ENCODE results near the gene TBC1D1. TPM values are rescaled to one million over a fixed set of nuclear protein-coding genes. Genes with fewer than 3 reads are reported as not detected.

Gene TBC1D1
- total RNA-seq, 2 donors from 2014 or later = 23.3 to 28.7 TPM

DNA sequence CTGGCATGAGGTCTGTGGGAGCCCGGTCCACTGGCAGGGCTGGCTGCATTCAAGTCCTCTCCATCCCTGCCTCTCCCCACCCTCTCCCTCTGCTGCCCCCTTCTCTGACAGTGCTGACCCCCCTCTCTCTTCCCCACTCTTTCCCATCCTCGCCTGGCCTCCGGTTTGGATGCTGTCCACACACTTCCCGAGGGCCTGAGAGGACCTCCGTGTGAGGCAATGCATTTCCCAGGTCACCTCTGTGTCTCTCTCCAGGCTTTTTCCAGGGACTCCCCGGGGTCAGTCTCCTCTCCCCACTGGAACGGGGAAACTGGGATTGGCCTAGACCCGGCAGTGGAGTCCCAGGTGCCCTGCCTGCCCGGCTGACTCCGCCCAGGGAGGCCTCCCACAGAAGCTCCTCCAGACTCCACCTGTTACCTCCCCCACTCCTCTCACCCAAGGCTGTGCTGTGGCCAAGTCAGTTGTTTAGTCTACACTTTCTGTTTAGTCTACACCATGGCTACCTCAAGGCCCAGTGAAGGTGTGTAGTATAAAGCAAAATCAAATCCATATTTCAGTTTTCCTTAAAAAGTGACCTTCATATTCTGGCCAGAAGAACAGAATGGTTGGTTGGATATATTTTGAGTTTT lies 216.1 kb downstream of the TBC1D1 start:
- DNase-seq (no peak), ATAC-seq (no peak)
- Histone ChIP-seq H3K27me3 (no peaks in the 10 kb centered on the region), H3K27ac (no peak overlapping the region), H3K9me3 (no peaks in the 10 kb centered on the region), H3K36me3 (replicated peaks in 1 of 2; ENCODE audit: insufficient read depth in 1 of 2, low read depth in 2 of 2) (no peaks in the 10 kb centered on the region), H3K4me1 (peaks cover 15% of the 10 kb centered on the region), H3K4me3 (no peak overlapping the region)
- TF ChIP-seq, protein P1, sequence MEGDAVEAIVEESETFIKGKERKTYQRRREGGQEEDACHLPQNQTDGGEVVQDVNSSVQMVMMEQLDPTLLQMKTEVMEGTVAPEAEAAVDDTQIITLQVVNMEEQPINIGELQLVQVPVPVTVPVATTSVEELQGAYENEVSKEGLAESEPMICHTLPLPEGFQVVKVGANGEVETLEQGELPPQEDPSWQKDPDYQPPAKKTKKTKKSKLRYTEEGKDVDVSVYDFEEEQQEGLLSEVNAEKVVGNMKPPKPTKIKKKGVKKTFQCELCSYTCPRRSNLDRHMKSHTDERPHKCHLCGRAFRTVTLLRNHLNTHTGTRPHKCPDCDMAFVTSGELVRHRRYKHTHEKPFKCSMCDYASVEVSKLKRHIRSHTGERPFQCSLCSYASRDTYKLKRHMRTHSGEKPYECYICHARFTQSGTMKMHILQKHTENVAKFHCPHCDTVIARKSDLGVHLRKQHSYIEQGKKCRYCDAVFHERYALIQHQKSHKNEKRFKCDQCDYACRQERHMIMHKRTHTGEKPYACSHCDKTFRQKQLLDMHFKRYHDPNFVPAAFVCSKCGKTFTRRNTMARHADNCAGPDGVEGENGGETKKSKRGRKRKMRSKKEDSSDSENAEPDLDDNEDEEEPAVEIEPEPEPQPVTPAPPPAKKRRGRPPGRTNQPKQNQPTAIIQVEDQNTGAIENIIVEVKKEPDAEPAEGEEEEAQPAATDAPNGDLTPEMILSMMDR (IDR thresholded peaks at IDR 0.05) = no peak
- no peak for TF ChIP-seq POLR2A (IDR thresholded peaks at IDR 0.05)
- intact Hi-C loops (cut with DNase I) = no loop called here
- WGBS, 2 donors = 90 to 91% methylated on average over 10 of the region's 10 CpGs

DNA sequence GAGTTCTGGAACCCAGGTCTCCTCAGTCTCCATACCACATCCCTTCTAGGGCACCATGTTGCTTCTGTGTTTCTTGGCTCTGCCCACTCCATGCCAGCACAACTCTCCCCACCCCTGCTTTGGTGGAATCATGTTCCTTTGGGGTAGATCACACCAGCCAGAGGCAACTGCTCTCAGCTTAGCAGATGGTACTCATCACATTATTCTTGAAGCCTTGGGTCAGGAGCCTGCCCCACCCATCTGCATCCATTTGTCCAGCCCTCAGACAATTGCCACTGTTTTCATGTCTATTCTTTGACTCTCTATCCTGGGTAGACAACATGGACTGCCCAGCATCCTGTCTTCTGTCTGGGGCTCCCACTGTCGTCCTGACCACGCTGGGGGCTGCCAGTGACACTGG lies 216.9 kb downstream of the TBC1D1 start:
- Histone ChIP-seq H3K4me1 (peaks cover 15% of the 10 kb centered on the region), H3K27me3 (no peaks in the 10 kb centered on the region), H3K27ac (no peak overlapping the region), H3K36me3 (replicated peaks in 1 of 2; ENCODE audit: insufficient read depth in 1 of 2, low read depth in 2 of 2) (no peaks in the 10 kb centered on the region), H3K4me3 (no peak overlapping the region), H3K9me3 (no peaks in the 10 kb centered on the region)
- intact Hi-C loops (cut with DNase I) = no loop called here
- whole genome bisulfite sequencing, 2 donors = 80 to 100% methylated on average over 2 of the region's 2 CpGs
- DNase-seq (no peak), ATAC-seq (no peak)
- no peak for TF ChIP-seq POLR2A (IDR thresholded peaks at IDR 0.05)
- TF ChIP-seq, protein P1 (IDR thresholded peaks at IDR 0.05) = no peak

DNA sequence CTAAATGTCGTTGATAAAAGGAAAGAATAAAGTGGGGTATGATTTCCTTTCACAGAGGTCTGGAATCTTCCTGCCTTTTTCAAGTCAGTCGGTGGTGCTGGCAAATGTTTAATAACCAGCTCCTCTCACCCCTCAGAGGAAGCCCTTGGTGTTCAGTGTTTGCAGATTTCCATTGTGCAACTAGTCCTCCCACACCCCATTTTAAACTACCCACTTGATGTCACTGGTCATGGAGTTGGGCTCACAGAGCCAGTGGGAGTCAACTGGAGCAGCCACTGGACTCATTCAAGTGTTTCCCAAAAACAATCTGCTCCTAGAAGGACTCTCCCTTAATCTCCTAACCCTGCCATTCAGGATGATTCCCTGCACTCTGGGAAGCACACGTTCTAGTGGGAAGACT lies 218.5 kb downstream of the TBC1D1 start:
- H3K4me1 ChIP-seq = peaks cover 16% of the 10 kb centered on the region
- H3K4me3 ChIP-seq = no peak overlapping the region
- H3K9me3 ChIP-seq = no peaks in the 10 kb centered on the region
- WGBS, 2 donors = 41 to 45% methylated on average over 3 of the region's 3 CpGs
- intact Hi-C loops (cut with DNase I) = no loop called here
- ATAC-seq (no peak), DNase-seq (no peak)
- no peaks in the 10 kb centered on the region for H3K36me3 ChIP-seq (replicated peaks in 1 of 2; ENCODE audit: insufficient read depth in 1 of 2, low read depth in 2 of 2)
- H3K27me3 ChIP-seq = no peaks in the 10 kb centered on the region
- peak overlapping the region in 2 of 4 donors; percentile 34 to 39 for H3K27ac ChIP-seq
- no peak for TF ChIP-seq POLR2A (IDR thresholded peaks at IDR 0.05)
- TF ChIP-seq, protein P1 (IDR thresholded peaks at IDR 0.05) = no peak

DNA sequence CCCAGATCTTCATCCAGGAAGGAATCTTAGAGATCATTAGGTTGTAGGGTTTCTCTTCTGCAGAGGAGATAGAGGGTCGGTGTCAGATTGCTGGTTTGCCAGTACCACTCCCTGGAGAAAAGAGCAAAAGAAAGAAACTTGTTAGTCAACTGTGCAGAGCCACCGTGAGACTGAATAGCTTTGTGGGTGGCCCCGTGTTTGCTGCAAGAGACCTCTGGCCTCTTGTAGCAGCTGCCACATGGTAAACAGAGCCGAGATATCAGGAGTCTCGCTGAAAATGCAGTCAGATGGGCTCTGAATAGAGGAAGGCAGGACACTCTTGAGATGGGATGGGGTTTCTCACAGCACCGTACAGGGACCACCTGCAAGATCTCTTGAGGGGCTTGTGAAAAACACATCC lies 219.0 kb downstream of the TBC1D1 start:
- peak overlapping the region in 2 of 4 donors; percentile 34 to 39 for H3K27ac ChIP-seq
- ATAC-seq = peak; percentile 65

More for the DNA sequence above, 219.0 kb downstream of the TBC1D1 start:
- TF ChIP-seq, protein P1 (IDR thresholded peaks at IDR 0.05) = no peak
- no peak for TF ChIP-seq POLR2A (IDR thresholded peaks at IDR 0.05)
- H3K4me1 ChIP-seq = peaks cover 21% of the 10 kb centered on the region
- no peaks in the 10 kb centered on the region for H3K27me3 ChIP-seq
- intact Hi-C loops (cut with DNase I) = no loop called here
- no peaks in the 10 kb centered on the region for H3K36me3 ChIP-seq (replicated peaks in 1 of 2; ENCODE audit: insufficient read depth in 1 of 2, low read depth in 2 of 2)
- WGBS, 2 donors = 27 to 31% methylated on average over 6 of the region's 6 CpGs
- H3K4me3 ChIP-seq = no peak overlapping the region
- DNase-seq = peak in 3 of 4 donors; percentile 46 to 69 (median 50)
- no peaks in the 10 kb centered on the region for H3K9me3 ChIP-seq

All from body of pancreas (tissue), 4 donors.